HepG2 (cell line): ENCODE data around the gene GTPBP6. TPM values are rescaled to one million over a fixed set of nuclear protein-coding genes. Genes with fewer than 3 reads are reported as not detected.

Experiments used
- ATAC-seq: fragments of 200-7000 bp; cut with Tn5 transposase; 3 replicates; pipeline ENCODE4 v1.9.1; 2020; ENCODE audit warnings: mild to moderate bottlenecking, moderate library complexity
- BruUV-seq: library from RNA; stranded (reverse); fragments of 400-500 nt; replicated peaks from 2 replicates; lab custom pipeline; 2021; lab: Mats Ljungman, UMichigan
- CTCF ChIA-PET: fragments of 300-600 bp; formaldehyde crosslinking; extraction: SDS; loops from one replicate; lab custom pipeline; 2021; ENCODE audit warnings: low total read pairs, inconsistent platforms, low intra/inter-chr PET ratio; lab: Yijun Ruan, JAX
- POLR2A ChIA-PET: fragments of 350-600 bp; sonication (Branson Sonifier 250); formaldehyde crosslinking; loops from one replicate; lab custom pipeline; 2020; ENCODE audit warnings: antibody characterized with exemption, inconsistent platforms; lab: Yijun Ruan, JAX
- DNase-seq: peaks from one replicate; pipeline ENCODE4 v3.0.0-alpha.2; 2015; ENCODE audit warnings: low spot score
- FAIRE-seq: peaks from 3 replicates; lab custom pipeline; 2011; peaks lifted over from hg19 to GRCh38; lab: Jason Lieb, UNC
- H2AFZ ChIP-seq: one replicate; pipeline ENCODE4 v1.6.1; 2011; ENCODE audit warnings: low read length, inconsistent platforms
- H3K27ac ChIP-seq: fragments of 300-600 bp; 3 replicates; pipeline ENCODE4 v1.8.0; 2011; ENCODE audit warnings: mixed run types, mild to moderate bottlenecking, mixed read lengths, low read length, inconsistent platforms; ENCODE audit not compliant: insufficient read depth; ENCODE audit errors: extremely low read length
- H3K27me3 ChIP-seq, 2 experiments: fragments of 200-600 bp in 1 of 2; 2 replicates in 1 of 2; 3 replicates in 1 of 2; pipeline versions ENCODE4 v1.6.0 to v1.8.0; 2011; ENCODE audit warnings: low read length in 2 of 2, mild to moderate bottlenecking in 2 of 2, moderate library complexity in 2 of 2, inconsistent platforms in 1 of 2; ENCODE audit not compliant: insufficient read depth in 2 of 2, control insufficient read depth in 1 of 2
- H3K36me3 ChIP-seq, 2 experiments: fragments of 200-600 bp in 1 of 2; replicated peaks in 1 of 2; 2 replicates in 1 of 2; 3 replicates in 1 of 2; pipeline versions ENCODE4 v1.5.1 to v1.8.0; 2011; ENCODE audit warnings: low read length in 2 of 2, inconsistent platforms in 1 of 2; ENCODE audit not compliant: insufficient read depth in 2 of 2, control insufficient read depth in 1 of 2
- H3K4me1 ChIP-seq: 2 replicates; pipeline ENCODE4 v1.5.1; 2012; ENCODE audit warnings: low read length, inconsistent platforms; ENCODE audit not compliant: insufficient read depth
- H3K4me2 ChIP-seq: 2 replicates; pipeline ENCODE4 v1.6.0; 2011; ENCODE audit warnings: low read depth, low read length, inconsistent platforms
- H3K4me3 ChIP-seq, 3 experiments: fragments of 200-600 bp in 1 of 3; sonication (generic), shearing (Covaris generic) in 1 of 3; replicated peaks in 1 of 3; 2 replicates each; pipeline ENCODE4 v1.5.1; 2011 to 2016; ENCODE audit warnings: low read length in 3 of 3, inconsistent platforms in 2 of 3, low read depth in 2 of 3, mild to moderate bottlenecking in 2 of 3, control low read depth in 1 of 3, mixed read lengths in 1 of 3; ENCODE audit not compliant: insufficient read depth in 1 of 3
- H3K79me2 ChIP-seq: one replicate; pipeline ENCODE4 v1.6.1; 2011; ENCODE audit warnings: low read length, inconsistent platforms; ENCODE audit not compliant: insufficient read depth
- H3K9ac ChIP-seq: 2 replicates; pipeline ENCODE4 v1.6.0; 2011; ENCODE audit warnings: mild to moderate bottlenecking, low read depth, low read length, inconsistent platforms; ENCODE audit not compliant: insufficient read depth
- H3K9me3 ChIP-seq: 2 replicates; pipeline ENCODE4 v1.5.1; 2012; ENCODE audit warnings: mild to moderate bottlenecking, low read length
- H4K20me1 ChIP-seq: 2 replicates; pipeline ENCODE4 v1.6.0; 2011; ENCODE audit warnings: inconsistent platforms, mild to moderate bottlenecking, low read length, moderate library complexity; ENCODE audit not compliant: insufficient read depth
- IRF1 ChIP-seq: sonication (generic); formaldehyde crosslinking; IDR thresholded peaks from 2 replicates; pipeline ENCODE4 v1.4.0; 2020; ENCODE audit warnings: low read depth, mild to moderate bottlenecking, missing genetic modification reagents
- NFATC3 ChIP-seq: sonication (generic); formaldehyde crosslinking; IDR thresholded peaks from 2 replicates; pipeline ENCODE4 v1.5.1; 2020; ENCODE audit warnings: mild to moderate bottlenecking, missing genetic modification reagents
- SRY ChIP-seq: sonication (generic); formaldehyde crosslinking; IDR thresholded peaks from 2 replicates; pipeline ENCODE4 v1.8.0; 2022; ENCODE audit warnings: mild to moderate bottlenecking, missing genetic modification reagents
- TFDP2 ChIP-seq: sonication (generic); formaldehyde crosslinking; IDR thresholded peaks from 2 replicates; pipeline ENCODE4 v1.4.0; 2020; ENCODE audit warnings: missing genetic modification reagents
- WGBS: methylation state at CpG from one replicate; pipeline ENCODE4 v1.1.6; 2017; ENCODE audit warnings: low lambda C conversion rate; 5-methylcytosine and 5-hydroxymethylcytosine counted together
- in situ Hi-C: cut with HindIII; loops from 2 replicates; pipeline ENCODE4 v1.10.0; 2017; ENCODE audit warnings: low pct_unique_long_range_greater_than_20kb; ENCODE audit not compliant: extremely low pct_ligation_motif_present
- intact Hi-C: fragments of 100-400 bp; cut with micrococcal nuclease; formaldehyde crosslinking; loops from one replicate; pipeline ENCODE4 v1.10.0; 2022; ENCODE audit not compliant: unreplicated experiment
- polyA plus RNA-seq, 8 experiments: library from polyadenylated mRNA; depleted of rRNA in 3 of 8; stranded (reverse) in 7 of 8; unstranded in 1 of 8; fragments of >200 nt; fragmentation: Illumina TruSeq in 4 of 8; extraction: Trizol in 4 of 8; gene quantifications; 2 replicates each; pipeline versions ENCODE4 v1.2.1 to v1.2.3, GENCODE V29; 2011 to 2016; ENCODE audit warnings: low read depth in 4 of 8, missing spikeins in 1 of 8, mixed read lengths in 1 of 8; ENCODE audit not compliant: insufficient read depth in 1 of 8
- total RNA-seq, 5 experiments: library from RNA; depleted of rRNA; stranded (reverse); fragments of >200 nt; fragmentation: Illumina TruSeq; extraction: Trizol; gene quantifications; 2 replicates each; pipeline ENCODE4 v1.2.3, GENCODE V29; 2016; ENCODE audit warnings: low read depth in 1 of 5

The GTPBP6 gene
- total and polyA plus RNA-seq, 2 of the 13 experiments (the other 11 are each of a cell fraction or from before 2014, with no cell fraction given), result 20.2 to 39.6 TPM

- Histone ChIP-seq H4K20me1 (no peaks in the 10 kb centered on the region), H3K9ac (no peak overlapping the region), H2AFZ (no peak overlapping the region), H3K9me3 (no peaks in the 10 kb centered on the region), H3K4me3 (no peak overlapping the region), H3K4me1 (0 out of 2 replicates have a peak, but pooled peaks cover 5% of the 10 kb centered on the region), H3K36me3 (peaks cover 3 to 7% of the 10 kb centered on the region in 2 experiments; a peak in 2 of 5 replicates), H3K27ac (no peak overlapping the region), H3K4me2 (no peak overlapping the region), H3K27me3 (no peaks in the 10 kb centered on the region), H3K79me2 (no peaks in the 10 kb centered on the region)
- intact Hi-C loops (no loop called here), in situ Hi-C loops (no loop called here)
- no peak for TF ChIP-seq SRY (CRISPR knock-in tag)
- no peak for TF ChIP-seq IRF1
- TF ChIP-seq NFATC3 (CRISPR knock-in tag), result no peak
- no peak for TF ChIP-seq TFDP2 (CRISPR knock-in tag)
- ATAC-seq, result no peak
- ChIA-PET CTCF (no interaction called here), POLR2A (no interaction called here)
- FAIRE-seq, result no peak
- no peak for DNase-seq
- BruUV-seq, result no TSS peak
- WGBS, result 83% methylated on average over 11 of the region's 11 CpGs
Observed at GRCh38 chrX:348461-349117, 30.0 kb upstream of the GTPBP6 start.
